Right renal cortex interstitium (tissue), 3 donors: ENCODE measurements around the gene NFKB1. TPM values are rescaled to one million over a fixed set of nuclear protein-coding genes. Genes with fewer than 3 reads are reported as not detected.
A peak's percentile ranks its signal among the peaks of the same experiment; 100 is the strongest.
"Not testable (repeated sequence)": the region's sequence is repeated elsewhere in the genome, so short reads cannot be mapped to it uniquely, and the experiment has no call there.

Source experiments
- DNase-seq, 3 donors: peaks; one replicate each; pipeline ENCODE4 v3.0.0-alpha.2; 2013; ENCODE audit warnings: low read depth in 3 of 3, low spot score in 2 of 3
- polyA plus RNA-seq, 3 donors: library from polyadenylated mRNA; unstranded; fragments of 120-200 nt; gene quantifications; one replicate each; pipeline ENCODE4 v1.2.1, GENCODE V29; 2013; ENCODE audit not compliant: insufficient read length in 3 of 3

Gene NFKB1
- polyA plus RNA-seq, 3 donors, result 27.4 to 28.1 (median 27.6) TPM

DNA sequence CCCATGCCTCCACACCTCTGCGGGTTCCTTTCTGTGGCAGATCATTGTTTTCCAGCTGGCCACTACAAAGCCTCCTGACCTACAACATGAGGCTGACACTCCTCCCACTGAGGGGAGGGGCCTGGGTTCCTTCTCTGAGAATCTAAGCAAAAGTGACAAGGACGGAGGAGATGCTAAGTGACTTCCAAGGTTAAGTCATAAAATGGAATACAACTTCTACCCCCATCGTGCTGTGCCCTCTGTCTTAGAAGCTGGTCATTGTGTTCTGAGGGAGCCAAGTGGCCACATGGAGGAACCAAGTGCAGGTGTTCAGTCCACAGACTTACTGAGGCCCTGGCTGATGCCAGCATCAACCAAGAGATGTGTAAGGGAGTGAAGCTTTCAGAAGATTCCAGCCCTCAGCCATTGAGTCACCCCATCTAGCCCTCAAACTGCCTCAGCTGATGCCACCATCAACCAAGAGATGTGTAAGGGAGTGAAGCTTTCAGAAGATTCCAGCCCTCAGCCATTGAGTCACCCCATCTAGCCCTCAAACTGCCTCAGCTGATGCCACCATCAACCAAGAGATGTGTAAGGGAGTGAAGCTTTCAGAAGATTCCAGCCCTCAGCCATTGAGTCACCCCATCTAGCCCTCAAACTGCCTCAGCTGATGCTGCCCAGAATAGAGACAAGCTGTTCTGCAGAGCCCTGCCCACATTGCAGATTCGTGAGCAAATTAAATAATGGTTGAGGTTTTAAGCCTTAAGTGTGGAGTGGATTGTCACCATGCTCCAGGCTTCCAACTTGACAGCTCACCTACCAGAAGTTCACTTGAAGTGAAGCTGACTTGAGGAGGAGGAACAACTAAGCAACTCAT lies 118.8 kb downstream of the NFKB1 start:
- DNase-seq, result not testable (repeated sequence)

DNA sequence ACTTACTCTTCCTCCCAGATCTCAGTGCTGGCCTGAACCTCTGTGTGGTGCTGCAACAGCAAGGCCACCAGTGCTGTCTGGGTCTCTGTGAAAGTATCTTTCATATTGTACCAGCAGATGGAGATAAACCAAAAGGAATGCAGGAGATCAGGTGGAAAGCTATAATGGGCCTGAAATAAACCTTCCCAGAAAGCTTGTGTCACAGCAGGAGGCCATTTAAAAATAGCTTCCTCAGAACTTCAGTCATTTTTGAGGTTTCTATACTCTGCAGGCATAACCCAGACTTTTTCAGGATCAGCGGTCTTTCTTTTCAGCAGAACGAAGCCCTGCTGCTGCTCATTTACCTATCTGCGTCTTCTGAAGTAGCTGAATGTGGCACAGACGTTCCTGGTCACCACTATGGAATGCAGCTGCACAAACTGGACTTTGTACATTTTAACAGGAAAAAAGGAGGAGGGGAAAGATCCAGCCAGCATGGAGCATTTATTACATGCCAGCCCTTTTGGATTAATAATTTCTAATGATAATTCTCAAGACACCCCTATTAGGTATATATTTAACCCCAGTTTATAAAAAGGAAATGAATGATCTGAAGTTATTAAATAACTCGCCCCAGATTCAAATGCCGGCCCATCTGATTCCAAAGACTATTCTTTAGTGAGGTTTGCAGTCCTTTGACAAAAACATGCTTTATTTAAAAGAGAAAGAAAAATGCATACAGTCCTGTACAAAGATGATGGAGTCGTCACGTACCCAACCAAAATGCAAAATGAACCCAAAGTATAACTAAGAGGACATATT lies 119.7 kb downstream of the NFKB1 start:
- peak; percentile 41 to 50 (median 44) for DNase-seq

DNA sequence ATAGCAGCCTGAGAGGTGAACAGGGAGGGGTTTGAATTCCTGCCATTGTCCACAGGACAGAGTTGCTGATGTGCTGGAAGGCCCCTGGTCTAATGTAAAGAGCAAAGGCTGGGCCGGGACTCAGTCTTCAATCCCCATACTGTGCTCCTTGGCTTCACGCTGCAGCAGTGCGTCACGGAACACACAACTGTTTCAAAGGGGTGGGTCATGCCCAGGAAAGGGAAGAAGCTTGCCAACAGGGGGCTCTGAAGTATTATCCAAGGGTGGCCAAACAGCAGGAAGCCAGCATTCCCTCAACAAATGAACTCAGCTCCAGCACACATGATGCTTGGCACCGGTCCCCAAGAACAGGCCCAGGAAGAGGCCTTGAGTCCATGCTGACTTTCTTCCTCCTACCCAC lies 122.5 kb downstream of the NFKB1 start:
- peak in 1 of 3 donors; percentile 33 for DNase-seq

DNA sequence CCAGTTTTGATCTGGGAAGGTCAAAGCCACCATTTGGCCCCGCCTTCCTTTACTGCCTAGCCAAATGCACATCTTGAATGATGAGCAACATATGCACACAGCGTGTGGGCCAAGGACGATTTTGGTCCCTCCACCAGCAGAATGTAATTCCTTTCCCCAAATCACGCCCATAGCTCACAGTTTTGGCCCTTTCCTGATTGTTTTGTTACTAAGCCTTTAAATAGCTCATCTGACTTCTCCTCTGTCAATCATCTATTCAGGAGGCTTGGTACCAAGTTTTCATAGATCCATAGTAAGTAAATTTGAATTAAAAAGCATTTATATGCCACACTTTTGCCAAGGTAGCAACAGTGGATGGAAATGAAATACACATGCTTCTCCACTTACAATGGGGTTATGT lies 123.3 kb downstream of the NFKB1 start:
- no peak for DNase-seq

DNA sequence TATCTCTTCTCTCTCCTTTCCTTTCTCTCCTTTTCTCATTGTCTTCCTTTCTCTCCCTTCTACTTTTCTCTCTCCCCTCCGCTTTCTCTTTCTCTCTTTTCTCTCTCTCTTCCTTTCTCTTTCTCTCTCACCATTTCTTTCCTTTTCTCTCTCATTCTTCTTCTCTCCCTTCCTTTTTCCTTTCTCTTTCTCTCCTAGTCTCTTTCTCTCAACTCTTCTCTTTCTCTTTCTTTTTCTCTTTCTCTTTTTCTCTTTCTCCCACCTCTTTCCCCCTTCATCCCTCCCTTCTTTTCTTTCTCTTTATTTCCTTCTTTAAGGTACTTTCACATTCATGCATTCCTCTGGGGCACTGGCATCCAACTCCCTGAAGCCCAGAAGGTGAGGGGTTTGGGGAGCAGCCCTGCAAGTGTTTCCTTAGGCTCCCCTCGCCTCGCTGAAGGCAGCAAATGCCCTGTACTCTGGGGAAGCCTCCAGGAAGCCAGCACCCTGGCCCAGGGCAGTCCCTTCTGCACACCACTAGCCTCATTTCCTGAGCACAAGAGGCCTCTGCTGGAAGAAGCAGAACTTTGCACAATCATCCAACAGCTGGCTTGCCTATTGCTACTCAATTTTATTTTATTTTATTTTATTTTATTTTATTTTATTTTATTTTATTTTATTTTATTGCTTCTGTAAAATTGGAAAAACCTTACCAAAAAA lies 124.2 kb downstream of the NFKB1 start:
- no peak for DNase-seq

DNA sequence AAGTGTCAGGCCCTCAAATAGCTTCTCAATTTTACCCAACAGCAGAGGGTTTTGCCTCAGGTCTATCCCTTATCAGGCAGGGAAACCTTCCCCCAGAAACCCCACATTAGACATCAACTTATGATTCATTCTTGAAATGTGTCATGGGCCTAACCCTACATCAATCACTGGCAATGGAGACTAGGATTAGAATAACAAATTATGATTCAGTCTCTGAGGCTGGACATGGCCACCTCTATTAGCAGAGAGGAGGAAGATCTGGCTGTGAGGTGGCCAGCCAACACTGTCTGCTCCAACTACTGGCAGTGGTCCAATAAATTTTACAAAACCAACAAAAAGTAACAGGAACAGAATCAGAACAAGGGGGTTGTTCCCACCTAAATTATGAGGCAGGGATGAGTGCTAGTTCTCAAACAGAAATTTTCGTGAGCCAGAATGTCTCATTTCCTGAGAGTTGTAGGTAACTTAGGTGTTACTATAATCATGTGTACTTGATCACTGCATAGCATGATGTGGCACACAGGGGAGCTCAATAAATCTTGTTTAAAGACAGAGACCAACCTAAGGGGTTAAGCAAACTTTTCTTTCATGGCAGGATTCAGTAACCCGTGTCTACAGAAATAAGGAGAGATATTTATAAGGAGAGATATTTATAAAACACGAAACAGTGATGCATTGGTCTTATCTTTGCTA lies 126.8 kb downstream of the NFKB1 start:
- DNase-seq, result no peak

DNA sequence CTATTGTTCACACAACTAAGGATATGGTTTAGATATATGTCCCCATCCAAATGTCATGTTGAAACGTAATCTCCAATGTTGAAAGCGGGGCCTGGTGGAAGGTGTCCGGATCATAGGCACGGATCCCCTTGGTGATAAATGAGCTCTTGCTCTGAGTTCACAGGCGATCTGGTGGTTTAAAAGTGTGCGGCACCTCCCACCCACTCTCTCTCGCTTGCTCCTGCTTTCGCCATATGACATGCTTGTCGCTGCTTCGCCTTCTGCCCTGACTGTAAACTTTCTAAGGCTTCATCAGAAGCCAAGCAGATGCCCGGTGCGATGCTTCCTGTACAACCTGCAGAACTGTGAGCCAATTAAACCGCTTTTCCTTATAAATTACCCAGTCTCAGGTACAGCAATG lies 128.5 kb downstream of the NFKB1 start:
- DNase-seq, result no peak

DNA sequence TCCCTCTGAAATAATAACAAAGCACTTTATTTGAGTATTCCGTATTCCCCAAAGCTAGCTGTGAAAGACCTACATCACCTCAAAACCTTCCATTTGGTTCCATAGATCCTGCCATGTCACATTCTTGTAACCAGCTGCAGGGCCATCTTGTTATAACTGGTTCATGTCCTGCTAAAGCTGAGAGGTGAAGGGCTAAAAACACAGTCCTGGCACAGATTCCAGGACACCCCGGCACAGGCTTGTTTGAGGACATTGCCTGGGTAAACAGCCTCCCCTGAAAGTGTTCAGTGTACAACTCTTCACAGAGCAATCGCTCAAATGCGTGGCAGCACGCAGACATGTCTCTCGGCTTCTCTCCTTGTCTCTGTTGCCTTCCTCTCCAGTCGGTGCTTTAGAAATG lies 130.5 kb downstream of the NFKB1 start:
- DNase-seq, result no peak

DNA sequence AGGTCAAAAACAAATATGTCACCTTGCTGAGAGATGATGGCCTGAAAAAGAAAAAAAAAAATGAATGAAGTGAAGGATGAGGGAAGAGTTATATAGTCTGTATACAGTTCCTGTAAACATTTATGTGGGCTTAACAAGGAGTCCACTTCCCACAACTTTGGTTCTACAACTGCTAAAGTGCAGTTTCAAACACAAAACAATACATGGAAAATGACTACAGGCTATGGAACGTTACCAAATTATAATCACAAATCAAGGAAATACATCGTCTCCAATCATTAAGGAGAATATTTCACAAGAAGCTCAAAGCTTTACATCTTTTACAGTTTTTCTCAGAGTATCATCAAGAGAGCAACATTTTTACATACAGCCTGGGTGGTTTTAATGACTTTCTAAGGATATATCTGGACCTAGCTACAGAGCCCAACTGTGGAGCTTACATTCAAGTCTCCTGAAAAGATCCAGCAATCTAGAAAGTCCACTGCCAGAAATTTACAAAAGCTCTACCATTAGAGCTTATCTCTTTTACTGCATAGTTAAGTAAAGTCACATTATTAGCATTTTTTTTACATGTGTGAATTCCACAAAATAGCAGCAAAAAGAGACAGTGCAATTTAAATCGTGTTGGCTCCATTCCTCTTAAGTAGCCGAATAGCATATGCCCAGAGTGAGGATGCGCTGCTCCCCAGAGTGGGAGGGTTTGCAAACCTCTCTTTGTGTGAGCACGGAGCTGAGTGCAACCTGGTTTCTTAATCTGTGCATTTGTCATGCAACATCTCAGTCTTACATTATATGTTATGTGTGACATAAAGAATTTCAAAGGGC lies 131.3 kb downstream of the NFKB1 start:
- no peak for DNase-seq

DNA sequence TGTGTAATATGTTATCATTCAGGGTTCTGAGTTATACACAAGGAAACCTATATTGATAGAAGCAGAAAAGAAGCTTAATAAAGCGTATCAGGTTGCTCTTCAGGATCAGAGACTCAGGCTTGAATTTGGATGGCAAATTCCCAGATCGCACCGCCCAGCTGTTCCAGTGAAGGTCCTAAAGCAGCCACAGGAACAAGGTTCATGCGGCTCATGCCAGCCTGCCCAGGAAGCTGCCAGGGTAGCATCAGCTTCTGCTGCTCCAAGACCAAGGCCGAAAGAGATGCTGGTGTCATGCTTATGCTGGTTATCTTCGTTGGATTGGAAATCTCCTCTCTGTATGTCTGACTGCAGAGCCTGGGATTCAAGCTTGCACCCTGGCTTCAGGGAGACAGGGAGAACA lies 131.9 kb downstream of the NFKB1 start:
- DNase-seq, result no peak

DNA sequence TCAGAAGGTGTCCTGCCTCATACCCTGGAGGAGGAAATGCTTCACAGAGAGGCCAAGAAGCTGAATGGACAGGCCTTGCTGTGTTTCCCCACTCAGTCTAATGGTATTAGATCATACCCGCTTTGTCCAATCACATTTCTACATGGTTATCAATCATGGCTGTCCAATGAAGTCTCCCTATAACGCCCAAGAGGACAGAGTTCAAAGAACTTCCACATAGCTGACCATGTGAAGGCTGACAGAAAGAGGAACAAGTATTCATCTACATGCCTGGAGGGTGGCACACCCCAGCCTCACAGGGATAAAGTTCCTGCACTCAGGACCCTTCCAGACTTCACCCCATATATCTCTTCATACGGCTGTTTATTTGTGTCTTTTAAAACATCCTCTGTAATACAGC lies 136.2 kb downstream of the NFKB1 start:
- no peak for DNase-seq

DNA sequence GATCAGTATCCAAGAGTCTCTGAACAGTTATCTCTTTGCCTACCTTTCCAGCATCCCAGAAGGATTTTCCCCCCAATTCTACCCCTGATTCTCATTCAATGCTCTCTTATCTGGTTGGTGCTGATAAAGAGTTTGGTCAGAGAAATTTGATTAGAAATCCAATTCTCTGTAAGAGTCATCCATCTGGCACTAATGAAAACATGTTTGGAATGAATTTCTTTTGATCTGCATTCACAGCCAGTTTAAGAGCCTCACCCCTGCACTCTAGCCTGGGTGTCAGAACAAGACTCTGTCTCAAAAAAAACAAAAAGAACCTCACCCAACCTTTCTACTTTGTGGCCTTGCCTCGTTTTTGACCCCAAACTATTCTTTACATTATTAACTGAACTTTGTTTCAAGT lies 137.5 kb downstream of the NFKB1 start:
- DNase-seq, result no peak

DNA sequence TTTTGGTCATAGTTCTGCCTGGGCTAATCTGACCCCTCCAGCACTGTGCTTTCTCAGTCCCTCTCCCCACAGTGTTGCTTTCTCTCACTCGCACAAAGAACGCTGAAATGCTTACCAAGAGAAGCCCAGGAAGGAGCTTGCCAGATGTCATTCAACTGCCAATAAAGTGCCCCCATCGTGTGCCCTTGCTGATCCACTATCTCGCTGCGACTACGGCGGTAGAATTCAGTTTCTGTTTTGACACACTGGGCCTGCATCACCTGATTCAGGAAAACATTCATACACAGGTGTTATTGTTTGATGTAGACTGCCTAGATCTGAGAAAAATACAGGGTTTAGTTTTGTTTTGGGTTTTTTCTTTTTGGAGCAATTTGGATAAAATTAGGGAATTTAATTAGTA lies 138.4 kb downstream of the NFKB1 start:
- DNase-seq, result no peak

DNA sequence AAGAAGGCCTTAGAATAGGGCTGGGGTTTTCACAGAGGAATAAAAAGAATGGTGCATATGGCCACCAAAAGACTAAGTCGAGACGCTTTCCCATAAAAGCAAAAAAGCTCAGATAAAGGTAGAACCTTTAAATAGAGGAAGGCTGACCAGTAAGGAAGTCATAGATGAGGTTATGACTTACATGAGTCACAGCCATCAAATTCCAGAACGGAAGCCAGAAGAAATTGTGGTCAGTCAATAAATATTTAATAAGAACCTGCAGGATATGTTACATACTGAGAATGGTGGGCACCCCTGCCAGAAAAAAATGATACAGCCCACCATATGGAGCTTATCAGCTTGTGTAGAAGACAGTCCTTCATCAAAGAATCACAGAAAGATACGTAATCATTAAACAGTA lies 139.5 kb downstream of the NFKB1 start:
- DNase-seq, result no peak

DNA sequence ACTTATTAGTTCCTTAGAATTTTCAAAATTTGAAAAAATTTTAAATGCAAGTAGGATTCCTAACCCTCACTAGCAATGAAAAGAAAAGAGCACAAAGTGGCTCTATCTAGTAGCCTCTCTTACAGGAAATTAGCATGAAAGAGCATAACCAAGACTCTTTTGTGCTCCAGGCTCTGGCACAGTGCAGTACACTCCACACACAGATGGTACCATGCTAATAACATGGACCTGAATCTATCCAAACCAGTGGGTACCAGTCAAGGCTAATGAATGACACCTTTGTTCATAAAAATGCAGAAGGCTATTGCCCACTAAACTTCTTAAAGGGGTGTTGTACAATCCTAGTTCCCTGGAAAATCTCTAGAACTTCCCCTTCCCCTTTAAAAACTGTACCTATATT lies 140.6 kb downstream of the NFKB1 start:
- no peak for DNase-seq

DNA sequence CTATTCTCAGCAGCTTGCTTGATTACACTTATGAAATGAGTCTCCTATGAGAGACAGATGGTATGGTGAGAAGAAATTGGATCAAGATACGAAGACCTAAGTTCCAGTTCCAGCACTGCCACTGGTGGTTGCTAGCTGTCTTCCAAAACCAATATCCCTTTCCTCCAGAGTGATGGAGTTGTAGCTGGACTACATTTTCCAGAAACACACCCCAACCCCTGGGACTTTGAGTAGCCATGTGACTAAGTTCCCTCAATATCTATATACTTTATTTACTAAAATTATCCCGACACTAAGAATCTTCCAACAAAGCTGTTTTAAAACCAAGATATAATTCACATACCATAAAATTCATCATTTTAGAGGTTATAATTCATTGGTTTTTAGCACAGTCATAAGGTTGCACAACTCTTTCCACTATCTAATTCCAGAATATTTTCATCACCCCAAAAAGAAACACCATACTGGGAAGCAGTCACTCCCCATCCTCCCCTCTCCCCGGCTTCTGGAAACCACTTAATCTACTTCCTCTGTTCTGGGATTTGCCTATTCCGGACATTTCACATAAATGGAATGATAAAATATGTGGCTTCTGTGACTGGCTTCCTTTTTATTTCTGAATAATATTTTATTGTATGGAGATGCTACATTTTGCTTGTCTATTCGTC lies 141.6 kb downstream of the NFKB1 start:
- no peak for DNase-seq

DNA sequence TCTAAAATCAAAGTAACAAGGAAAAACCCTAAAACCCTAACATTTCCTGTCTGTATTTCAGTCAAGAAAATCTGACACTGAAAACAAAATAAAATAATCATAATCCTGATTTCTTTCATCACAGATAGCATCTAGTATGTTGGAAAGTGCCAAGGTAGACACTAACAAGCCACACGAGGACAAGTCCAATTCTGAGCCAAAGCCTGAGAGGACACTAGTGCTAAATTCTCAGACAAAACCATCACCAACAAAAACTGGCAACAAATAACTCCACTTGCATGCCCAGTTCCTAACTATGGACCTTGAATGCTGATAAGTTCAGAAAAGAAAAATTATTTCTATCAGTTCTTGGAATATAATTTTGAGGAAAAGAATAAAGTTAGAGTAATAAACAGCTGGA lies 146.0 kb downstream of the NFKB1 start:
- DNase-seq, result no peak

DNA sequence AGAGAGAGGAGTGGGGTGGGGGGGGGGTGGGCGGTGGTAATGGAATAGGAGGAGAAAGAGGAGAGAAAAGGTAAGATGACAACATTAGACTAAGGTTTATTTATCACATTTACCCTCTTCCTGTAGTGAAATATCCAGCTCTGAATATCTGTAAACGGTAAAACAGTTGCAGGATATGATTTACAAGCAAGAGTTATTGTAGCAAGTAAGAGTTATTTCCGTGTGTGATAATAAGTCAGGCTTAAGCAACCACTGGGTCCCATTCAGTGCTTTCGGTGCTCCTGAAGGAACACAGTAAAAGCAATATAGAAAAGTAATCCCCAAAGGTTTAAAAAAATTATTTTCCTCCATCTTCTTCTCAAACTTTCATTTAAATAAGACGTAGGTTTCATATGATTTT lies 156.0 kb downstream of the NFKB1 start:
- DNase-seq, result no peak

DNA sequence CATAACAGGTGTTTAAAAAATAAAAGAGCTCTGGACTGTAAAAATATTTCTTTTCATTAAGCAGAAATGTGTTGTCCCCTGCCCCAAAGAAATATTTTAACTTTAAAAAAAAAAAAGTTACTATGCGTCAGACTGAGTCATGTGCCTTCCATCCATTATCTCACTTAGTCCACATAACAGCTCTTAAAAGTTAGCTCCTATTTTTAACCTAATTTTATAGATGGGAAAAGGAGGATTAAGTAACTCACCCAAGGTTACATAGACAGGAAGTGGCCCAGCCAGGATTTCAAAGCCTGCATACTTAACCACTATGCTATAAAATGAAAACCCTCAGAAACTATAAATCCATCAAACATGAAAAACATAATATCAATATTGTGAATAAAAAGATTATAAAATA lies 161.9 kb downstream of the NFKB1 start:
- no peak for DNase-seq
